ENCODE measurements around the gene TMEM140. TPM values are rescaled to one million over a fixed set of nuclear protein-coding genes. Genes with fewer than 3 reads are reported as not detected.
"Not testable (repeated sequence)": the region's sequence is repeated elsewhere in the genome, so short reads cannot be mapped to it uniquely, and the experiment has no call there.

TMEM140 gene
- total RNA-seq, 2 donors from 2014 or later = 24.5 to 55.2 TPM

DNA sequence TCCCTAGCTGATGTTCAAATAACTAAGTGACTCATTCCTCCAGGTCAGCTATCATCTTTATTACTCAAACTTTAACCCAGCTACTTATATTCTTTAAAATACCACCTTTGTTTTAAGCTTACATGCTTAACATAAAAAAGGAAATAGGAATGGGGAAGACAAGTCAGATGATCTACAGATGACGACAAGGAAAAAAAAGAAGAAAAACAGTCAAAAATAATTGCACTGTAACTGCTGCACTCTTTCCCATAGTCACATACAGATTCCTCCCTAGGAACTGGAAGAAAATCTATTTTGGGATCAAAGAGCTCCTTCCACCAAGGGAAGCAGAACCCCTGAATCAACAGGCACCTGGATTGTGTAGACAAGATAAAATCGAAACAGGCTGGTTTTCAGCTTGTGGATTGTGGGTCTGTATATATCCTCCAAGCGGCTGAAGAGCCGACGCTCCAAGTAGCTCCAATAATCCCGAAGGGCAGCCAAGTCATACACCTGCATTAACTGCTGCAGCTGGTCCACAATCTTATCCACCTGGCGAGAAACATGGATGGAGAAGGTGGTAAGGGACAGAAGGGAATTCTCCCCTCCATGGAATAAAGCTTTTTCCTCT is 61.5 kb downstream of the TMEM140 start:
- H3K4me3 Mint-ChIP-seq = no peak overlapping the region
- no peaks in the 10 kb centered on the region for H3K27me3 Mint-ChIP-seq
- ATAC-seq (no peak), DNase-seq (no peak)
- peaks cover 22% of the 10 kb centered on the region for H3K4me1 Mint-ChIP-seq
- no peaks in the 10 kb centered on the region for H3K9me3 ChIP-seq (ENCODE audit: control insufficient read depth, low read length, poor library complexity, severe bottlenecking)
- H3K27ac Mint-ChIP-seq = no peak overlapping the region
- peaks cover 7% of the 10 kb centered on the region for H3K36me3 Mint-ChIP-seq (ENCODE audit: low read depth)

DNA sequence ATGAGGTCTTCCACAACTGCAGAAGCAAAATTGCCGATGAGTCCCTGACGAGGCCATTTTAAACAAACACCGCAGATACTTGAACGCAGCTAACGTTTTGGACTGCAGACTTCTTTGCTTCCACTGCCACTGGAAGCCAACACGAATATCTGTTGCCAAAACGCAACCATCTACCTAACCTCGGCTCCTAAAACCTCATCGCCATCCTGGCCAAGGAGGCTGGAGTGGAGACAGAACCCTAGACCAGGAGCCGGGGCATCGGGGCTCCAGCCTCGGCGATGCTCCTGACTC is 63.0 kb downstream of the TMEM140 start:
- H3K4me3 Mint-ChIP-seq = peak overlapping the region; percentile 96
- peak overlapping the region; percentile 79 for H3K27ac Mint-ChIP-seq
- H3K4me1 Mint-ChIP-seq = peaks cover 18% of the 10 kb centered on the region
- peaks cover 3% of the 10 kb centered on the region for H3K36me3 Mint-ChIP-seq (ENCODE audit: low read depth)
- no peaks in the 10 kb centered on the region for H3K9me3 ChIP-seq (ENCODE audit: control insufficient read depth, low read length, poor library complexity, severe bottlenecking)
- DNase-seq (no peak), ATAC-seq (peak; percentile 7)
- no peaks in the 10 kb centered on the region for H3K27me3 Mint-ChIP-seq

DNA sequence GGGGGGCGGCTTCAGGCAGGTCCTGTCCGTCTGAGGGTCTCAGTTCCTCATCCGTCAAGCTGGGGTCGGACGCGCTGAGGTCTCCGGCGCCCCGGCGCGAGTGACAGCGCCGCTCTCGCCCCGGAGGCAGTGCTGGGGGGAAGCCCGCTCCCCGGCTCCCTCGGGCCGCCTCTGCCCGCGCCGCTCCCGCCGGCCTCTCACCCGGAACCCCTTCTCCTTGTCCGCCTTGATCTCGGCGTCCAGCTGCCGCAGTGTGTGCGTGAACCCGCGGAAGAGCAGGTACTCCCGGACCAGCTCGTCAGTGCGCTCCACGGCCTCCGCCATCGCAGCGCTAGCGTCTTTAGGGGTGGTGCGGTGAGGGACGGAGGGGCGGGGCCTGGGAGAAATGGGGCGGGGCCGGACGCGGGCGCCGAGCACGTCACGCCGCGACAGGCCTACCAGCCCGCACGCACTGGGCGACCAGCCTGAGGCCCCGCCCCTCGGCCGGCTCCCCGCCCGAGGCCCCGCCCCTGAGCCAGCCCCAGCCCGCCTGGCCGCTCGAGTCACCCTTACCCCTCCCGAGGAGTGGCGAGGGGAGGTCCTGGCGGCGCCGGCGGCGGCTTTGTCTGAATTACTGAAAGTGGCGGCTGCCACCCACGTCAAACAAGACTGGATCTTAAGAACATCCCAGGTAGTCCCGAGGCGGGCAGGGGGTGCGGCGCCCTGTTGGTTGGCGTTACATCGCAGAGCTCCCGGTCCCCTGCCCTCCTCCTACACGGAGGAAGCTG is 63.5 kb downstream of the TMEM140 start, which contains the start of gene WDR91:
Gene WDR91, minus strand, starts transcription at position 348 of the 767 bp plus-strand sequence. Its CDS starts 24 bp downstream, at position 324.
- DNase-seq (peak; percentile 88 to 100 (median 99)), ATAC-seq (peak; percentile 93)
- H3K27ac Mint-ChIP-seq = peak within 1 kb of the TSS; percentile 79
- H3K27me3 Mint-ChIP-seq = no peaks in the 10 kb centered on the region
- peak within 1 kb of the TSS; percentile 96 for H3K4me3 Mint-ChIP-seq
- peaks cover 2% of the 10 kb centered on the region for H3K36me3 Mint-ChIP-seq (ENCODE audit: low read depth)
- peaks cover 17% of the 10 kb centered on the region for H3K4me1 Mint-ChIP-seq
- H3K9me3 ChIP-seq (ENCODE audit: control insufficient read depth, low read length, poor library complexity, severe bottlenecking) = no peaks in the 10 kb centered on the region

DNA sequence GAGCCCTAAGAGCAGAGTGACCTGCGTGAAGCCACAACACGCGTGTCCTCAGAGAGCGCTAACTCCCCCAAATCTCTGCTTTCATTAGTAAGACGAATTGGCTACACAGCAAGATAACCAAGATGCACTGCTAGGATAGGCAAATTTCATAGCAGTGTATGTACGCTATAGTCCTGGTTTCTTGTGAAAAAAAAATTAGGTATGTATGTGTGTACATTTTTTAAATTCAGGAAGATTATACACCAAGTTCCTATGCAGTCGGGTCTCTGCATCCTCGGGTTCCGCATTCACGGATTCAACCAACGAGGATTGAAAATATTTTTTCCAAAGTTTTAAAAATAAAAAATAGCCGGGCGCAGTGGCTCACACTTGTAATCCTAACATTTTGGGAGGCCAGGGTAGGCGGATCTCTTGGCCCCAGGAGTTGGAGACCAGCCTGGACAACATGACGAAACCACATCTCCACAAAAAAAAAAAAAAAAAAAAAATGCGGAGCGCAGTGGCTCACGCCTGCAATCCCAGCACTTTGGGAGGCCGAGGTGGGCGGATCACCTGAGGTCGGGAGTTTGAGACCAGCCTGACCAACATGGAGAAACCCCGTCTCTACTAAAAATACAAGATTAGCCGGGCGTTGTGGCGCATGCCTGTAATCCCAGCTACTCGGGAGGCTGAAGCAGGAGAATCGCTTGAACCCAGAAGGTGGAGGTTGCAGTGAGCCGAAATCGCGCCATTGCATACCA is 64.2 kb downstream of the TMEM140 start:
- not testable (repeated sequence) for DNase-seq; ATAC-seq; H3K36me3 Mint-ChIP-seq (ENCODE audit: low read depth); H3K27me3 Mint-ChIP-seq; H3K9me3 ChIP-seq (ENCODE audit: control insufficient read depth, low read length, poor library complexity, severe bottlenecking)
- peak overlapping the region; percentile 96 for H3K4me3 Mint-ChIP-seq
- peaks cover 13% of the 10 kb centered on the region for H3K4me1 Mint-ChIP-seq
- peak overlapping the region; percentile 79 for H3K27ac Mint-ChIP-seq

DNA sequence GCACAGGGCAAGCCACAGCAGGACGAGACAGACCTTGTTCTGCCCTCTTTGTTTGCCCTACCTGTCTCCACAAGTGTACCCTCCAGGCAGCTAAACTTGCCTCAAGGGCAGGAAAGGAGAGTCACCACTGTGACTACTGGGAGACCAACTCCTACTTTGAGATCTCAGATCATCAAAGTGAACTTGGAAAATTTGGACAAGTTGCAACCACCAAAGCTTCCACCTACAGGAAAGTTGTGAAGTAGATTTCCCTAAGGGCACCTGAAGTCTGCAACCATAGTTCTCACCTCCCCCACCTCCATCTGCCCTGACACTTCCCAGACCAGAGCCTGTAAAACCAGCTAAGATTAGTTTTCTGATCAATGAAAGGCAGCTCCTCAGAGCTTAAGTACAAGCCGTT is 66.0 kb downstream of the TMEM140 start:
- DNase-seq (no peak), ATAC-seq (no peak)
- Mint-ChIP-seq H3K4me1 (peaks cover 3% of the 10 kb centered on the region), H3K27me3 (peaks cover 9% of the 10 kb centered on the region), H3K27ac (no peak overlapping the region), H3K36me3 (ENCODE audit: low read depth) (peaks cover 2% of the 10 kb centered on the region), H3K4me3 (no peak overlapping the region)
- no peaks in the 10 kb centered on the region for H3K9me3 ChIP-seq (ENCODE audit: control insufficient read depth, low read length, poor library complexity, severe bottlenecking)

DNA sequence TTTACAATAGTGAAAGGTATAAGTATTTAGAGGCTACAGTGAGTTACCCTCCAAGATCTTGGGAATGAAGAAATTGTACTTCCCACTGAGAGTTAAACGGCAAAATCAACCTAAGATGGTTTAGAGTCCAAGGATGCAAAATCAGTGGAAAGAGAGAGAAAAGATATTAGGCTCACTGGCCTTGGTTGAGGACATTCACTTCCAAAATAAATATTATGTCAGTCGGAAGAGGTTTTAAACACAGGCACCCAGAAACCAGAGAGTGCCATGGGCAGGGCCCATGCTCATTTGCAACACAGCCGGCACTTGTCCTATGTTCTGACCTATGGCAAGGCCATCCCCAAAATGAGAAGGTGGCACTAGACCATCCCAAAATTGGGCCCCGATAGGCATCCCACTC is 67.3 kb downstream of the TMEM140 start:
- no peak for DNase-seq
- Mint-ChIP-seq H3K4me1 (peaks cover 3% of the 10 kb centered on the region), H3K36me3 (ENCODE audit: low read depth) (peaks cover 2% of the 10 kb centered on the region), H3K27me3 (peaks cover 9% of the 10 kb centered on the region), H3K27ac (no peak overlapping the region), H3K4me3 (no peak overlapping the region)
- no peaks in the 10 kb centered on the region for H3K9me3 ChIP-seq (ENCODE audit: control insufficient read depth, low read length, poor library complexity, severe bottlenecking)
- no peak for ATAC-seq

DNA sequence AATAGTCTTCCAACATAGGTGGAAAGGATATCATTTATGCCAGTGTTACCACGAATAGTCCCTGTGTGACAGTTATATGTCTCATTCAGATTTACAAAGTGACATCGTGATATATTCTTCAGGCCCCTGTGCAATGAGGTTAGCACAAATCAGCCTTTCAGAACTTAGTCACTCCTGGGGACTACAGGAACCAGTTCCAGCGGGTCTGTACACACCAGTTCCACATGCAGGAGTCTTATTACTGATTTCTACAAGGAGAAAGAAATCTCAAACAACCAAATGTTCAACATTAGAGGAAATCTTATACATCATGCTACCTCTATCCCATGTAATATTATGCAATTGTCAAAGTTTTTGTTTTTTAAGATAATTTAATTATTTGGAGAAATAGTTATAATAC is 67.8 kb downstream of the TMEM140 start:
- Mint-ChIP-seq H3K27me3 (peaks cover 9% of the 10 kb centered on the region), H3K4me1 (peaks cover 1% of the 10 kb centered on the region), H3K27ac (no peak overlapping the region), H3K4me3 (no peak overlapping the region), H3K36me3 (ENCODE audit: low read depth) (peaks cover 2% of the 10 kb centered on the region)
- ATAC-seq (no peak), DNase-seq (no peak)
- H3K9me3 ChIP-seq (ENCODE audit: control insufficient read depth, low read length, poor library complexity, severe bottlenecking) = no peaks in the 10 kb centered on the region

Other genes starting within 250 kb of the TMEM140 start
- gene AGBL3, start 161.6 kb upstream of the TMEM140 start, total RNA-seq = 1 to 10 TPM; 2.1 to 2.4 TPM
- gene CYREN, start 22.6 kb downstream of the TMEM140 start, total RNA-seq = 10 to 100 TPM; 21.0 to 23.2 TPM
- 10 to 100 TPM; 31.6 to 37.5 TPM for gene WDR91, start 63.5 kb downstream of the TMEM140 start, total RNA-seq
- gene STRA8, start 85.8 kb downstream of the TMEM140 start, total RNA-seq = not detected

Data from T-helper 17 cell (primary cell).